ENCODE measurements around the gene LPCAT4.
"Not testable (repeated sequence)": the region's sequence is repeated elsewhere in the genome, so short reads cannot be mapped to it uniquely, and the experiment has no call there.

The LPCAT4 gene

GRCh38 chr15:34362047-34362773 is 4.8 kb downstream of the LPCAT4 start:
- DNase-seq (ENCODE audit: low read depth, low spot score): no peak

DNA sequence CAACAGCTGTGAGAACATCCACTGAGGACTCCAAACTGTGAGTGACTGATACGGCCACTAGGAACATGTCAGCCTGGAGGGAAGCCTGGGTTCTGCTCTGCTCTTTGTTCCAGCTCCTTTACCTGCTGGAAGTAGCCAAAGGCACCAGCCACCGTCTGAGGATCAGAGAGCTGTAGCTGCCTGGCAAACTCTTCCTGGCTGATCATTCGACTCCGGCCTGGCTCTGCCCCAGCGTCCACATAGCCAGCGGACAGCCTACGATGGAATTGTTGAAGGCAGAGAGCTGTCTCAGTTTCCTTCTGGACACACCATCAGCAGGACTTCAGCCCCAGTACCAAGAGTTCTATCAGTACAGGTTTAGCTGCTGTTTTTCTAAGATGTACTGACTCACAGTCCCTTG is 5.7 kb downstream of the LPCAT4 start:
- no peak for DNase-seq (ENCODE audit: low read depth, low spot score)

DNA sequence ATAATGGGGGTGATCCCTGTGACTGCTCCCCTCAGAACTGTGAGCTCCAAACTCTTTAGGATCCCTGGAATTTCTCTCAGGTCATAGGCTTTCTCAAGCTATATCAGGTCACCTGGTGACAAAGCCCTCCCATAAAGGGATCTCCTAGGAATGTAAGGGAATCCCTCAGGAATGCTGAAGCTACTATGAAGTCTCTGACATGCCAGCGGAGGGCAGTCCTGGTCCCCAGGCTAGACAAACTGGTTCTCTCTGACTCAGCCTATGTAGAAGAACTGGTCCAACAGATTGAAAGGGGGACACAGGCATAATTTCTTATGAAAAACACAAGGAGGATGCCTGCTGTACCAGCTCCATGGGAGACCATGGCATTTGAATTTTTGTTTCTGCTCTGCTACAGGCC is 6.7 kb downstream of the LPCAT4 start:
- DNase-seq (ENCODE audit: low read depth, low spot score): no peak

GRCh38 chr15:34359416-34359815 is 7.6 kb downstream of the LPCAT4 start:
- no peak for DNase-seq (ENCODE audit: low read depth, low spot score)

- no peak for DNase-seq (ENCODE audit: low read depth, low spot score)
Observed at GRCh38 chr15:34358948-34359347, 8.0 kb downstream of the LPCAT4 start.

GRCh38 chr15:34358367-34358766 is 8.6 kb downstream of the LPCAT4 start:
- DNase-seq (ENCODE audit: low read depth, low spot score): no peak

- DNase-seq (ENCODE audit: low read depth, low spot score): no peak
Observed at GRCh38 chr15:34357653-34358052, 9.3 kb downstream of the LPCAT4 start.

- no peak for DNase-seq (ENCODE audit: low read depth, low spot score)
Observed at GRCh38 chr15:34355241-34355640, 11.8 kb downstream of the LPCAT4 start.

GRCh38 chr15:34354286-34354685 is 12.7 kb downstream of the LPCAT4 start:
- DNase-seq (ENCODE audit: low read depth, low spot score): no peak

GRCh38 chr15:34353627-34354026 is 13.4 kb downstream of the LPCAT4 start:
- DNase-seq (ENCODE audit: low read depth, low spot score): no peak

- DNase-seq (ENCODE audit: low read depth, low spot score): not testable (repeated sequence)
Observed at GRCh38 chr15:34352996-34353395, 14.0 kb downstream of the LPCAT4 start.

- no peak for DNase-seq (ENCODE audit: low read depth, low spot score)
Observed at GRCh38 chr15:34349769-34350168, 17.2 kb downstream of the LPCAT4 start.

DNA sequence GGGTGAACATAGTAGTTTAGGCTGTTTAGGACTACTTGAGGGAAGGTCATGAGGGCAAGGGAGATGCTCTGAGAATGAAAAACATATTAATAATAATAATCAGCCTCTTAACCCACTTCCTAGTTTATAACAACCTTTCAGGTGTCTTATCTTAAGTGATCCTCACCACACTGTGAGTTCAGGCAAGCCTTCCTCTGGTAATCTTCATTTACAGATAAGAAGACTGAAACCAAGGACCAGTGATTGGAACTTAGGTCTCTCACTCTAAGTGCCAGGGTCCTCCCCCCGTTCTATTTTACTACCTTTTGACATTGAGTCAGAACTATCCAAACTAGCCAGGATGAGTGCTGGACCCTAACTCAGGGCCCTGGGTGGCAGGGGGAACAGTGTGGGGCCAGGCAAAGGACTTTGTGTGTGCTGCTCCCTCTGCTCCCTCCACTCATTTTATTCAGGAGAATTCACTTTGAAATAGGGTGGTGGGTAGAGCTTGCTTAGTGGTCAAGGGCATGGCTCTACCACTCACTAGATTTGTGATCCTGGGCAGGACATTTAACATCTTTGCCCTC is 18.2 kb downstream of the LPCAT4 start:
- DNase-seq (ENCODE audit: low read depth, low spot score): no peak

- DNase-seq (ENCODE audit: low read depth, low spot score): no peak
Observed at GRCh38 chr15:34347951-34348638, 18.9 kb downstream of the LPCAT4 start.

DNA sequence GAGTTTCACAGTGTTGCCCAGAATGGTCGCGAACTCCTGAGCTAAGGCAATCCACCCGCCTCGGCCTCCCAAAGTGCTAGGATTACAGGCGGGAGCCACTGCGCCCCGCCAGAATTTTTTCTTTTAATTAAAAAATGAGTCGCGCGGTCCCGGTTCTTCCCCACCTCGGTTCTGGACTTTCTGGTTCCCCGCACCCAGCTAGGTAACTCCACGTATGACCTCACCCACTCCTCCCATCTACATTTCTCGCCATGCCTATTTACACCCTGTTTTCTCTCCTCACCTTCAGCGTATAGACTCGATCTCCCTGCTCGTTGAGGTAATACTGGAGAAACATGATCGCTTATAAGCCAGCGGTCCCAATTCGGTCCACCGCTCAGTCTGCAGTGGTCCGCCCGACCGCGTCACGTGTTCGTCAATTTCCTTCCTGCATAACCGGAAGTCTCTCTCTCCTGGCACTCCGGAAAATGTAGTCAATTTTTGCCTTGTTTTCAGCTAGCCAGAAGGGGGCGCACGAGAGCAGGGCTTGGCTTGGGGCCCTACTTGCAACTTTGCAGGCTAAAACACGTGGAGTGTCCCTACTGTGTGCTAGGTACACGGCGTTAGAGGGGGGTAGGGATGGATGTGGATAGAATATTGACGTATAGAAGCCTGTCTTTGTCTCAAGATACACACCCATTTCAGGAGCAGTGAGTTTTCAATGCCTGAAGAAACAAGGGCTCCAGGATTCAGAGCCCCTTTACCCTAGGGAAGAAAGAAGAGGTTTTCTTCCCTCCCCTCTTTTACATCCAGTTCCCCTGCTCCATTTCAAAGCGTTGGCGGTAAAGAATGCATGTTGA is 24.0 kb downstream of the LPCAT4 start, which contains the start of the genes NOP10 and NUTM1:
TSS of gene NOP10 (minus strand) at position 400 of the 839 bp plus-strand sequence. CDS start at position 337, 63 bp downstream.
TSS of gene NUTM1 (plus strand) at position 579 of the 839 bp plus-strand sequence. CDS start 382 bp downstream, outside the sequence.
- peak; percentile 88 for DNase-seq (ENCODE audit: low read depth, low spot score)

GRCh38 chr15:34342213-34342736 is 24.7 kb downstream of the LPCAT4 start:
- DNase-seq (ENCODE audit: low read depth, low spot score): not testable (repeated sequence)

DNA sequence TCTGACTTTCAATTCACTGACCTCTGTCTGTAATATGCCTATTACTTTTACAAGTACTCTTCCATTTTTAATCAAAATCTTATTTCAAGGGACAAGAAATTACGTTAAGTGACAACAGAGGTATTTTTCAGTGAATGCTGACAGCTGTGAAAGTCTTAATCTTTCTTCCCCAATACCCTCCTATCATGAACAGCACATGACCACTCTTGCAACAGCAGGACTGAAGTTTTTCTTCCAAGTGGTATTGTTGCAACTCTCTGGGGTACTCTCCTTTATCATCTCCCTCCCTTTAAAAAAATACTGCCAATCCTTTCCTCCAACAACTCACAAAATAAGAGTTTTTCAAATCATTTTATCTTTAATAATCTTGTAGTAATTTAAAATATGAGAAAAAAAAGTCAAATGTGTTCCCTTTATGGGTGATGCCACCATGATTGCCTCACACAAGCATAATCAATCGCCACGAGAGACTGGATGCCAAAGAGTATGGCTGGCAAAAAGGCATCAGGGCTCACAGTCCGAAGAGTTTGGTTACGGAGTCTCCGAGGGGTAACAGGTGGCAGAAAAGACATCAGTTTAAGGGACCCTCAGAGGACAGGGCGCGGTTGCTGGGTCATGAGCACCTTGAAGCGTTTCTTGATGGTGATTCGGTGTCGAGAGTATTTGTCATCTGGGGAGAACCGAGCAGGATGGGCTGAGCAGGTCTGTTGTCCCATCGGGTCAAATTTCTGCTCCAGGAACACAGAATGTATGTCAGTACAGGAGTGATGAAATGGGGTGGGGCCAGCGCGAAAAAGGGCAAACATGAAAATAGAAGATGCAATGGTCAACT is 25.4 kb downstream of the LPCAT4 start:
- no peak for DNase-seq (ENCODE audit: low read depth, low spot score)

DNA sequence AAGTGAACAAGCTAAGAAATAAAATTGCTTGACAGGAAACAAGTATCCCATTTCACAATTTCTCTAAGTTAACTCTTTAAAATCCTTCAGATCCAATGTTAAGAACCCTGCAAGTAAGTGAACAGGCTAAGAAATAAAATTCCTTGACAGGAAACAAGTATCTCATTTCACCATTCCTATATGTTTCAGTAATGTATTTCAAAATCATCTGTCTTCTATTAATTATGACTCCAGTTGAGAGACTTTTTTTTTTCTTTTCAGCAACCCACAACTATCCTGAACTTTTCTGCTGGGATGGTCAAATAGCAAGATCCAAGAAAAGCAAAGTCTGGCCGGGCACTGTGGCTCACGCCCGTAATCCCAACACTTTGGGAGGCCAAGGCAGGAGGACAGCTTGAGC is 27.1 kb downstream of the LPCAT4 start:
- no peak for DNase-seq (ENCODE audit: low read depth, low spot score)

DNA sequence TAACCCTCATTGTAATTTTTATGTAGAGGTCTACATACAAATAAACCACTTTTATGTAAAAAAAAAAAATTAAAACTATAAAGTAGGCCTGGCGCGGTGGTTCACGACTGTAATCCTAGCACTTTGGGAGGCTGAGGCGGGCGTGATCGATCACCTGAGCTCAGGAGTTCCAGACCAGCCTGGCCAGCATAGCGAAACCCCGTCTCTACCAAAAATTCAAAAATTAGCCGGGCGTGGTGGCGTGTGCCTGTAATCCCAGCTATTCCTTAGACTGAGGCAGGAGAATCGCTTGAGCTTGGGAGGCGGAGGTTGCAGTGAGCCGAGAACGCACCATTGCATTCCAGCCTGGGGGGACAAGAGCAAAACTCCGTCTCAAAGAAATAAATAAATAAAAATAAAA is 28.6 kb downstream of the LPCAT4 start:
- DNase-seq (ENCODE audit: low read depth, low spot score): no peak

DNA sequence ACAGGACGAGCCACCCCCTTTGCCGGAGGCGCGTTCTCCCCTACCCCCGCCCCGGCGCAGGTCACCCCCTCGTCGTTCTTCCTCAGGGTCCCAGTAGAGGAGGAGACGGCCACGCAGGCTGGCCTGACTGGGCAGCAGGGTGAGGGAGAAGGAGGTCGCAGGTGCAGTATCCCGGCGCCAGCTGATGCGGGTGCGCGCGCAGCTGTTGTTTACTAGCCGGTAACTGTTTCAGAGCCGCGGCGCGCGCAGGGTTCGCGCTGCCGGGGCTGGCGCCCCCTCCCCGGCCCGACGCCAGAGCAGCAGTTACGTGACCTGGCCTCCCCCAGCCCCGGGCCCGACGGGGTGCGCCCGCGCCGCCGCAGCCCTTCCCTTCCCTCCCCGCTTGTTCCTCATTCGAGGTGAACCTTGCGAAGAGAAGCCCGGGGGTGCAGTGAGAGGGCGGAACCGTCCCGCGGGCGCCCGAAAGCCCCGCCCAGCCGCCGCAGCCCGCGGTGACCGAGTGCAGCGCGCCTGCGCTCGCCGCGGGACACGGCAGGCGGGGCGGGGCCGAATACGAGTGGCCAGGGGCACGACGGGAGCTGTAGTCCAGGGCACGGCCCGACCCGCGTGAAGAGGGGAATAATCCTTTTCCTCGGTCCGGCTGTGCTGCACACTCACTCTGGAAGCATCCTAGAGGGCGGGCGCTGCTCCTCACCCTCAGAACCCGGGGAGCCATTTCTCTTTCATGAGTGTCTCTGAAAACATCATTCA is 29.3 kb downstream of the LPCAT4 start, which contains the start of gene SLC12A6:
TSS of gene SLC12A6 (minus strand) at position 225 of the 750 bp plus-strand sequence. CDS start 1,101 bp downstream, outside the sequence.
- peak; percentile 84 for DNase-seq (ENCODE audit: low read depth, low spot score)
